ENCODE data around the gene SLC52A1. TPM values are rescaled to one million over a fixed set of nuclear protein-coding genes. Genes with fewer than 3 reads are reported as not detected.

The SLC52A1 gene
- total RNA-seq, 4 donors from 2014 or later = 1.3 to 6.0 (median 3.4) TPM; not detected in 1

GRCh38 chr17:5022171-5022711 is 13.0 kb downstream of the SLC52A1 start:
- H3K27ac ChIP-seq = no peak overlapping the region
- peaks cover 0 to 54% (median 26%) of the 10 kb centered on the region in 4 donors for H3K36me3 ChIP-seq
- intact Hi-C loops (cut with DNase I; ENCODE audit: low total_unique reads) (no loop called here), in situ Hi-C loops (cut with MboI; ENCODE audit: low pct_ligation_motif_present in 1 of 4, low pct_unique_long_range_greater_than_20kb in 1 of 4, low sequenced_read_pairs in 3 of 4) (no loop called here)
- no peaks in the 10 kb centered on the region for H3K4me1 ChIP-seq
- H3K27me3 ChIP-seq = no peaks in the 10 kb centered on the region
- TF ChIP-seq, protein P1, sequence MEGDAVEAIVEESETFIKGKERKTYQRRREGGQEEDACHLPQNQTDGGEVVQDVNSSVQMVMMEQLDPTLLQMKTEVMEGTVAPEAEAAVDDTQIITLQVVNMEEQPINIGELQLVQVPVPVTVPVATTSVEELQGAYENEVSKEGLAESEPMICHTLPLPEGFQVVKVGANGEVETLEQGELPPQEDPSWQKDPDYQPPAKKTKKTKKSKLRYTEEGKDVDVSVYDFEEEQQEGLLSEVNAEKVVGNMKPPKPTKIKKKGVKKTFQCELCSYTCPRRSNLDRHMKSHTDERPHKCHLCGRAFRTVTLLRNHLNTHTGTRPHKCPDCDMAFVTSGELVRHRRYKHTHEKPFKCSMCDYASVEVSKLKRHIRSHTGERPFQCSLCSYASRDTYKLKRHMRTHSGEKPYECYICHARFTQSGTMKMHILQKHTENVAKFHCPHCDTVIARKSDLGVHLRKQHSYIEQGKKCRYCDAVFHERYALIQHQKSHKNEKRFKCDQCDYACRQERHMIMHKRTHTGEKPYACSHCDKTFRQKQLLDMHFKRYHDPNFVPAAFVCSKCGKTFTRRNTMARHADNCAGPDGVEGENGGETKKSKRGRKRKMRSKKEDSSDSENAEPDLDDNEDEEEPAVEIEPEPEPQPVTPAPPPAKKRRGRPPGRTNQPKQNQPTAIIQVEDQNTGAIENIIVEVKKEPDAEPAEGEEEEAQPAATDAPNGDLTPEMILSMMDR (IDR thresholded peaks at IDR 0.05) = no peak
- no peak for TF ChIP-seq POLR2A (IDR thresholded peaks at IDR 0.05)
- no peak for TF ChIP-seq POLR2AphosphoS5 (IDR thresholded peaks at IDR 0.05)
- TF ChIP-seq EP300 (IDR thresholded peaks at IDR 0.05; ENCODE audit: low read depth) = no peak
- no peak overlapping the region for H3K4me3 ChIP-seq
- no peaks in the 10 kb centered on the region for H3K9me3 ChIP-seq
- WGBS, 2 donors (ENCODE audit: low coverage in 1 of 2) = 90 to 96% methylated on average over 6 to 24 of the region's 30 CpGs
- DNase-seq = no peak

- H3K36me3 ChIP-seq = peaks cover 0 to 66% (median 31%) of the 10 kb centered on the region in 4 donors
Observed at GRCh38 chr17:5020502-5021023, 14.7 kb downstream of the SLC52A1 start.

GRCh38 chr17:5019475-5019956 is 15.7 kb downstream of the SLC52A1 start:
- in situ Hi-C loops (cut with MboI; ENCODE audit: low pct_ligation_motif_present in 1 of 4, low pct_unique_long_range_greater_than_20kb in 1 of 4, low sequenced_read_pairs in 3 of 4) = no loop called here
- Histone ChIP-seq H3K4me1 (no peaks in the 10 kb centered on the region), H3K9me3 (no peaks in the 10 kb centered on the region), H3K27ac (no peak overlapping the region), H3K4me3 (no peak overlapping the region), H3K36me3 (peaks cover 0 to 74% (median 34%) of the 10 kb centered on the region in 4 donors), H3K27me3 (no peaks in the 10 kb centered on the region)
- WGBS, 2 donors (ENCODE audit: low coverage in 1 of 2) = 47% methylated on average over 1 of the region's 1 CpG; no CpG with 5 or more reads in 1 of the 2 donors
- DNase-seq = no peak
- TF ChIP-seq POLR2A (IDR thresholded peaks at IDR 0.05) (no peak), POLR2AphosphoS5 (IDR thresholded peaks at IDR 0.05) (no peak), EP300 (IDR thresholded peaks at IDR 0.05; ENCODE audit: low read depth) (no peak)
- TF ChIP-seq, protein P1 (IDR thresholded peaks at IDR 0.05) = no peak
- intact Hi-C loops (cut with DNase I; ENCODE audit: low total_unique reads) = no loop called here

More at GRCh38 chr17:5020502-5021023, 14.7 kb downstream of the SLC52A1 start:
- H3K27ac ChIP-seq = no peak overlapping the region
- no peak for DNase-seq
- H3K9me3 ChIP-seq = no peaks in the 10 kb centered on the region
- H3K27me3 ChIP-seq = no peaks in the 10 kb centered on the region
- in situ Hi-C loops (cut with MboI; ENCODE audit: low pct_ligation_motif_present in 1 of 4, low pct_unique_long_range_greater_than_20kb in 1 of 4, low sequenced_read_pairs in 3 of 4) (no loop called here), intact Hi-C loops (cut with DNase I; ENCODE audit: low total_unique reads) (no loop called here)
- no peak overlapping the region for H3K4me3 ChIP-seq
- TF ChIP-seq POLR2A (IDR thresholded peaks at IDR 0.05) (no peak), POLR2AphosphoS5 (IDR thresholded peaks at IDR 0.05) (no peak), EP300 (IDR thresholded peaks at IDR 0.05; ENCODE audit: low read depth) (no peak)
- TF ChIP-seq, protein P1 (IDR thresholded peaks at IDR 0.05) = no peak
- 86 to 88% methylated on average over 7 to 20 of the region's 20 CpGs for WGBS, 2 donors (ENCODE audit: low coverage in 1 of 2)
- no peaks in the 10 kb centered on the region for H3K4me1 ChIP-seq

DNA sequence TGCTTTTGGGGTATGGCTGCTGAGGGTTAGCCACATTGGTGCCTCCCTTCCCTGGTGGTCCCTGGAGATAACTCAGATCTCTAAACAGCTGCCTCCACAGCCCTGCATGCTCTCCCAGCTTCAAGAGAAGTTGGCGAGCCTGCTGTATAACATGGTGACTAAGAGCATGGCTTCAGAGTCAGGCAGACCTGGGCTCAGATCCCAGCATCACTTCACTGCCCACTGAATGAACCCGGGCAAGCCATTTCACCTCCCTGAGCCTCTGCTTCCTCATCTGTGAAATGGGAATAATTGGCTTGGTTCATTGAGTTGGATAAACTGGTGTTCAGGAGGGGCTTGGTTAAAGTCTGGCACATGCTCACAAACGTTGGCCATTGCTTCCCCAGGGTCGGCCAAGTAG is 20.9 kb downstream of the SLC52A1 start:
- intact Hi-C loops (cut with DNase I; ENCODE audit: low total_unique reads) = no loop called here
- no peak for DNase-seq
- WGBS, 2 donors (ENCODE audit: low coverage in 1 of 2) = 84% methylated on average over 4 of the region's 4 CpGs; no CpG with 5 or more reads in 1 of the 2 donors
- H3K27ac ChIP-seq = no peak overlapping the region
- H3K9me3 ChIP-seq = no peaks in the 10 kb centered on the region
- H3K4me3 ChIP-seq = no peak overlapping the region
- H3K27me3 ChIP-seq = no peaks in the 10 kb centered on the region
- H3K36me3 ChIP-seq = peaks cover 0 to 46% (median 20%) of the 10 kb centered on the region in 4 donors
- in situ Hi-C loops (cut with MboI; ENCODE audit: low pct_ligation_motif_present in 1 of 4, low pct_unique_long_range_greater_than_20kb in 1 of 4, low sequenced_read_pairs in 3 of 4) = no loop called here
- H3K4me1 ChIP-seq = no peaks in the 10 kb centered on the region
- TF ChIP-seq POLR2AphosphoS5 (IDR thresholded peaks at IDR 0.05) (no peak), POLR2A (IDR thresholded peaks at IDR 0.05) (no peak), EP300 (IDR thresholded peaks at IDR 0.05; ENCODE audit: low read depth) (no peak)
- TF ChIP-seq, protein P1 (IDR thresholded peaks at IDR 0.05) = no peak

Data from transverse colon (tissue), 4 donors.